PC-3 (cell line): ENCODE data around the gene AMMECR1L.

Source experiments
- CTCF ChIP-seq: fragments of 300-600 bp; sonication (generic); conservative IDR thresholded peaks from 2 replicates; pipeline ENCODE4 v1.5.1; 2017; ENCODE audit warnings: antibody characterized with exemption, low read depth, mild to moderate bottlenecking, low read length
- EZH2 ChIP-seq: fragments of 300-600 bp; sonication (generic); IDR thresholded peaks from one replicate; pipeline ENCODE4 v1.6.1; 2017; ENCODE audit warnings: antibody characterized with exemption, mild to moderate bottlenecking, low read length; ENCODE audit not compliant: unreplicated experiment
- EZH2phosphoT487 ChIP-seq: fragments of 300-600 bp; sonication (generic); IDR thresholded peaks from 2 replicates; pipeline ENCODE4 v1.6.1; 2018; ENCODE audit warnings: mild to moderate bottlenecking, antibody characterized with exemption, low read length, borderline replicate concordance

- TF ChIP-seq CTCF, result peak; percentile 33; the same call in 1 of the 2 replicates
- TF ChIP-seq EZH2, result no peak
- no peak for TF ChIP-seq EZH2phosphoT487
Measured at GRCh38 chr2:127864877-127865276, 20.9 kb downstream of the AMMECR1L start.
